ENCODE data around the gene PUSL1.

DNA sequence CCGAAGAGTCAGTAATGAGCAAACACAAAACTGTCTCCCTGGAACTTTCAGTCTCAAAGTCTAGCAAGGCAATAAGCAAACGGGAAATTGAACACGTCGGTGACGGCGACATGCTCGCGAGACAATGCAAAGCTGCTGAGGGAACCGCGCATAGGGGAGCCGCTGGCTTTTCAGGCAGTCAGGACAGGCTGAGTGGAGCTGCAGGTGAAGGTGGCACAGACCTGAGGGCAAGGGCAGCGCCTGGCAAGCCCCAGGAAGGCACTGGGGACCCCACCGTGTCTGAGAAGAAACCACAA, 11.2 kb downstream of the PUSL1 start:
- TF ChIP-seq POLR2AphosphoS5 (IDR thresholded peaks at IDR 0.05; ENCODE audit: low read depth, low read length) (no peak), FOXP2 (optimal IDR thresholded peaks at IDR 0.05; ENCODE audit: borderline replicate concordance, extremely low read depth, extremely low read length, insufficient read depth) (no peak), SIN3A (IDR thresholded peaks at IDR 0.05; ENCODE audit: borderline replicate concordance, insufficient read depth, low read length) (no peak)
- TF ChIP-seq, protein P1, sequence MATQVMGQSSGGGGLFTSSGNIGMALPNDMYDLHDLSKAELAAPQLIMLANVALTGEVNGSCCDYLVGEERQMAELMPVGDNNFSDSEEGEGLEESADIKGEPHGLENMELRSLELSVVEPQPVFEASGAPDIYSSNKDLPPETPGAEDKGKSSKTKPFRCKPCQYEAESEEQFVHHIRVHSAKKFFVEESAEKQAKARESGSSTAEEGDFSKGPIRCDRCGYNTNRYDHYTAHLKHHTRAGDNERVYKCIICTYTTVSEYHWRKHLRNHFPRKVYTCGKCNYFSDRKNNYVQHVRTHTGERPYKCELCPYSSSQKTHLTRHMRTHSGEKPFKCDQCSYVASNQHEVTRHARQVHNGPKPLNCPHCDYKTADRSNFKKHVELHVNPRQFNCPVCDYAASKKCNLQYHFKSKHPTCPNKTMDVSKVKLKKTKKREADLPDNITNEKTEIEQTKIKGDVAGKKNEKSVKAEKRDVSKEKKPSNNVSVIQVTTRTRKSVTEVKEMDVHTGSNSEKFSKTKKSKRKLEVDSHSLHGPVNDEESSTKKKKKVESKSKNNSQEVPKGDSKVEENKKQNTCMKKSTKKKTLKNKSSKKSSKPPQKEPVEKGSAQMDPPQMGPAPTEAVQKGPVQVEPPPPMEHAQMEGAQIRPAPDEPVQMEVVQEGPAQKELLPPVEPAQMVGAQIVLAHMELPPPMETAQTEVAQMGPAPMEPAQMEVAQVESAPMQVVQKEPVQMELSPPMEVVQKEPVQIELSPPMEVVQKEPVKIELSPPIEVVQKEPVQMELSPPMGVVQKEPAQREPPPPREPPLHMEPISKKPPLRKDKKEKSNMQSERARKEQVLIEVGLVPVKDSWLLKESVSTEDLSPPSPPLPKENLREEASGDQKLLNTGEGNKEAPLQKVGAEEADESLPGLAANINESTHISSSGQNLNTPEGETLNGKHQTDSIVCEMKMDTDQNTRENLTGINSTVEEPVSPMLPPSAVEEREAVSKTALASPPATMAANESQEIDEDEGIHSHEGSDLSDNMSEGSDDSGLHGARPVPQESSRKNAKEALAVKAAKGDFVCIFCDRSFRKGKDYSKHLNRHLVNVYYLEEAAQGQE (IDR thresholded peaks at IDR 0.05; ENCODE audit: insufficient read depth in 1 of 2, low read depth in 2 of 2, low read length in 2 of 2) = no peak
